IPS-18c (cell line): ENCODE measurements around the gene SLC9A3.

ENCODE experiments used
- H3K4me3 ChIP-seq: 2 replicates; pipeline ENCODE4 v1.7.0; 2013; ENCODE audit warnings: low read depth, mild to moderate bottlenecking, low read length, moderate library complexity; ENCODE audit not compliant: insufficient read depth
- H3K9me3 ChIP-seq: one replicate; pipeline ENCODE4 v1.6.1; 2013; ENCODE audit warnings: mild to moderate bottlenecking, low read length, moderate library complexity; ENCODE audit not compliant: control insufficient read depth, insufficient read depth

Gene SLC9A3

GRCh38 chr5:428754-429452 is 95.3 kb downstream of the SLC9A3 start:
- H3K9me3 ChIP-seq = no peaks in the 10 kb centered on the region
- no peak overlapping the region for H3K4me3 ChIP-seq

- Histone ChIP-seq H3K9me3 (no peaks in the 10 kb centered on the region), H3K4me3 (no peak overlapping the region)
These were observed 96.0 kb downstream of the SLC9A3 start for GRCh38 chr5:428219-428618.

- Histone ChIP-seq H3K9me3 (no peaks in the 10 kb centered on the region), H3K4me3 (no peak overlapping the region)
These were observed 96.7 kb downstream of the SLC9A3 start for GRCh38 chr5:427415-428087.

- H3K4me3 ChIP-seq = no peak overlapping the region
- H3K9me3 ChIP-seq = no peaks in the 10 kb centered on the region
These were observed 97.8 kb downstream of the SLC9A3 start for GRCh38 chr5:426392-426976.

GRCh38 chr5:425714-426113 is 98.5 kb downstream of the SLC9A3 start:
- no peak overlapping the region for H3K4me3 ChIP-seq
- no peaks in the 10 kb centered on the region for H3K9me3 ChIP-seq

- H3K9me3 ChIP-seq = no peaks in the 10 kb centered on the region
- no peak overlapping the region for H3K4me3 ChIP-seq
These were observed 99.7 kb downstream of the SLC9A3 start for GRCh38 chr5:424301-425110.

- H3K4me3 ChIP-seq = no peak overlapping the region
These were observed 100.5 kb downstream of the SLC9A3 start for GRCh38 chr5:423626-424261.

GRCh38 chr5:423233-423565 is 101.0 kb downstream of the SLC9A3 start:
- Histone ChIP-seq H3K9me3 (no peaks in the 10 kb centered on the region), H3K4me3 (no peak overlapping the region)

More at GRCh38 chr5:423626-424261, 100.5 kb downstream of the SLC9A3 start:
- no peaks in the 10 kb centered on the region for H3K9me3 ChIP-seq

GRCh38 chr5:422323-423232 is 101.7 kb downstream of the SLC9A3 start:
- H3K9me3 ChIP-seq = no peaks in the 10 kb centered on the region

GRCh38 chr5:421901-422300 is 102.3 kb downstream of the SLC9A3 start:
- H3K4me3 ChIP-seq = no peak overlapping the region
- H3K9me3 ChIP-seq = no peaks in the 10 kb centered on the region

More at GRCh38 chr5:422323-423232, 101.7 kb downstream of the SLC9A3 start:
- no peak overlapping the region for H3K4me3 ChIP-seq

- Histone ChIP-seq H3K9me3 (no peaks in the 10 kb centered on the region), H3K4me3 (no peak overlapping the region)
These were observed 102.9 kb downstream of the SLC9A3 start for GRCh38 chr5:421287-421880.

GRCh38 chr5:420632-421286 is 103.5 kb downstream of the SLC9A3 start:
- no peak overlapping the region for H3K4me3 ChIP-seq
- H3K9me3 ChIP-seq = no peaks in the 10 kb centered on the region
